HCT116 (cell line): ENCODE results near the gene RALB. TPM values are rescaled to one million over a fixed set of nuclear protein-coding genes. Genes with fewer than 3 reads are reported as not detected.

Experiments
- ATAC-seq: fragments of 200-7000 bp; cut with Tn5 transposase; 2 replicates; pipeline ENCODE4 v1.9.1; 2020; ENCODE audit warnings: mild to moderate bottlenecking, moderate library complexity
- BruUV-seq: library from RNA; stranded (reverse); fragments of 400-500 nt; replicated peaks from 2 replicates; lab custom pipeline; 2021; lab: Mats Ljungman, UMichigan
- CTCF ChIA-PET: fragments of 300-600 bp; sonication (Branson Sonifier 250); formaldehyde crosslinking; loops from one replicate; lab custom pipeline; 2021; ENCODE audit warnings: antibody characterized with exemption; lab: Charles Lee
- POLR2A ChIA-PET: fragments of 300-600, 350-600 bp; sonication (Branson Sonifier 250); formaldehyde crosslinking; loops from one replicate; lab custom pipeline; 2021; ENCODE audit warnings: antibody characterized with exemption; lab: Charles Lee
- RAD21 ChIA-PET, 2 experiments: fragments of 300-600 bp; sonication (Branson Sonifier 250); formaldehyde crosslinking; loops; one replicate each; lab custom pipeline; 2023; ENCODE audit warnings: low total read pairs in 2 of 2; ENCODE audit not compliant: uncharacterized antibody in 2 of 2, unreplicated experiment in 2 of 2, low non-redundant PET in 1 of 2; lab: Charles Lee
- DNase-seq: peaks from one replicate; pipeline ENCODE4 v3.0.0-alpha.2; 2010; ENCODE audit warnings: low read depth, low spot score
- H2AFZ ChIP-seq: fragments of 200-600 bp; shearing (Covaris generic), sonication (generic); 2 replicates; pipeline ENCODE4 v1.6.1; 2017; ENCODE audit warnings: low read depth, mixed run types, mixed read lengths, antibody characterized with exemption, low read length; ENCODE audit not compliant: poor library complexity, severe bottlenecking
- H3K27ac ChIP-seq: 2 replicates; pipeline ENCODE4 v1.5.1; 2012; ENCODE audit warnings: low read depth, low read length
- H3K27me3 ChIP-seq: fragments of 200-600 bp; sonication (generic); 2 replicates; pipeline ENCODE4 v1.6.1; 2016; ENCODE audit warnings: mixed run types, low read length, mixed read lengths; ENCODE audit not compliant: insufficient read depth
- H3K36me3 ChIP-seq, 2 experiments: fragments of 200-500 bp in 1 of 2; fragments of 200-600 bp in 1 of 2; sonication (Bioruptor generic) in 1 of 2; sonication (generic) in 1 of 2; 2 replicates each; pipeline versions ENCODE4 v1.5.1 to v1.6.1; 2014 to 2016; ENCODE audit warnings: low read length in 2 of 2, inconsistent platforms in 1 of 2, mixed read lengths in 1 of 2, mixed run types in 1 of 2; ENCODE audit not compliant: insufficient read depth in 2 of 2, control insufficient read depth in 1 of 2
- H3K4me1 ChIP-seq, 2 experiments: fragments of 200-600 bp in 1 of 2; sonication (generic) in 1 of 2; 2 replicates each; pipeline versions ENCODE4 v1.5.1 to v1.6.1; 2012 to 2017; ENCODE audit warnings: low read length in 2 of 2, inconsistent platforms in 1 of 2, mild to moderate bottlenecking in 1 of 2, mixed read lengths in 1 of 2, mixed run types in 1 of 2, moderate library complexity in 1 of 2; ENCODE audit not compliant: insufficient read depth in 2 of 2, control insufficient read depth in 1 of 2
- H3K4me2 ChIP-seq: fragments of 200-600 bp; sonication (generic); 2 replicates; pipeline ENCODE4 v1.6.1; 2017; ENCODE audit warnings: mixed run types, low read length, mixed read lengths
- H3K4me3 ChIP-seq, 2 experiments: fragments of 200-600 bp in 1 of 2; sonication (generic) in 1 of 2; replicated peaks in 1 of 2; 2 replicates each; pipeline ENCODE4 v1.5.1; 2011 to 2016; ENCODE audit warnings: low read length in 2 of 2, control low read depth in 1 of 2, low read depth in 1 of 2, mild to moderate bottlenecking in 1 of 2, mixed read lengths in 1 of 2, mixed run types in 1 of 2
- H3K79me2 ChIP-seq: fragments of 200-600 bp; sonication (generic); 2 replicates; pipeline ENCODE4 v1.6.1; 2017; ENCODE audit warnings: mild to moderate bottlenecking, mixed run types, low read length, moderate library complexity, mixed read lengths; ENCODE audit not compliant: insufficient read depth
- H3K9ac ChIP-seq: fragments of 200-600 bp; sonication (generic); 2 replicates; pipeline ENCODE4 v1.6.1; 2016; ENCODE audit warnings: low read length, mixed read lengths
- H3K9me2 ChIP-seq: fragments of 200-600 bp; sonication (generic), shearing (Covaris generic); 2 replicates; pipeline ENCODE4 v1.6.1; 2017; ENCODE audit warnings: mixed run types, mild to moderate bottlenecking, moderate library complexity; ENCODE audit not compliant: insufficient read depth
- H3K9me3 ChIP-seq, 2 experiments: fragments of 200-500 bp in 1 of 2; fragments of 200-600 bp in 1 of 2; sonication (Bioruptor generic) in 1 of 2; sonication (generic) in 1 of 2; 2 replicates each; pipeline ENCODE4 v1.6.1; 2014 to 2017; ENCODE audit warnings: low read length in 2 of 2, mixed read lengths in 2 of 2, inconsistent platforms in 1 of 2, low read depth in 1 of 2, mild to moderate bottlenecking in 1 of 2, mixed run types in 1 of 2, moderate library complexity in 1 of 2; ENCODE audit not compliant: control insufficient read depth in 1 of 2, insufficient read depth in 1 of 2
- H4K20me1 ChIP-seq: fragments of 200-600 bp; sonication (generic), shearing (Covaris generic); 2 replicates; pipeline ENCODE4 v1.6.1; 2017; ENCODE audit warnings: mixed run types, mild to moderate bottlenecking, moderate library complexity; ENCODE audit not compliant: insufficient read depth
- ATF3 ChIP-seq: IDR thresholded peaks from 2 replicates; pipeline ENCODE4 v1.6.1; 2012
- CBX3 ChIP-seq: IDR thresholded peaks from 2 replicates; pipeline ENCODE4 v1.6.1; 2012; ENCODE audit warnings: low read depth
- CEBPB ChIP-seq: IDR thresholded peaks from 2 replicates; pipeline ENCODE4 v1.6.1; 2012; ENCODE audit warnings: low read depth
- CTCF ChIP-seq, 3 experiments: fragments of 200-600 bp in 1 of 3; sonication (generic) in 1 of 3; IDR thresholded peaks in 2 of 3; conservative IDR thresholded peaks in 1 of 3; 2 replicates each; pipeline ENCODE4 v1.5.1; 2012 to 2017; ENCODE audit warnings: low read depth in 2 of 3, low read length in 2 of 3, antibody characterized with exemption in 1 of 3, borderline replicate concordance in 1 of 3, control low read depth in 1 of 3, mild to moderate bottlenecking in 1 of 3, mixed read lengths in 1 of 3, mixed run types in 1 of 3, moderate library complexity in 1 of 3; ENCODE audit not compliant: insufficient read depth in 1 of 3
- EGR1 ChIP-seq: IDR thresholded peaks from 2 replicates; pipeline ENCODE4 v1.6.1; 2012; ENCODE audit warnings: low read depth
- ELF1 ChIP-seq: IDR thresholded peaks from 2 replicates; pipeline ENCODE4 v1.6.1; 2012; ENCODE audit warnings: low read depth, borderline replicate concordance
- EZH2 ChIP-seq: fragments of 200-600 bp; sonication (generic); IDR thresholded peaks from 2 replicates; pipeline ENCODE4 v1.6.1; 2017; ENCODE audit warnings: antibody characterized with exemption, mixed run types
- JUND ChIP-seq: IDR thresholded peaks from 2 replicates; pipeline ENCODE4 v1.6.1; 2012
- MAX ChIP-seq: IDR thresholded peaks from 2 replicates; pipeline ENCODE4 v1.6.1; 2012
- REST ChIP-seq: IDR thresholded peaks from 2 replicates; pipeline ENCODE4 v1.6.1; 2012; ENCODE audit warnings: low read depth
- SIN3A ChIP-seq: IDR thresholded peaks from 2 replicates; pipeline ENCODE4 v1.6.1; 2012; ENCODE audit warnings: low read depth
- SP1 ChIP-seq: IDR thresholded peaks from 2 replicates; pipeline ENCODE4 v1.6.1; 2012; ENCODE audit warnings: low read depth
- SRF ChIP-seq: IDR thresholded peaks from 2 replicates; pipeline ENCODE4 v1.6.1; 2012; ENCODE audit warnings: low read depth
- TCF7L2 ChIP-seq: IDR thresholded peaks from 2 replicates; pipeline ENCODE4 v1.7.0; 2011; ENCODE audit warnings: borderline replicate concordance, inconsistent platforms; ENCODE audit not compliant: insufficient read depth, insufficient read length; ENCODE audit errors: extremely low read depth
- ZBTB33 ChIP-seq: IDR thresholded peaks from 2 replicates; pipeline ENCODE4 v1.6.1; 2011; ENCODE audit warnings: mild to moderate bottlenecking, low read length, moderate library complexity; ENCODE audit not compliant: insufficient replicate concordance; ENCODE audit errors: extremely low read depth
- ZFX ChIP-seq: fragments of 450-650 bp; IDR thresholded peaks from 2 replicates; pipeline ENCODE4 v1.6.1; 2017
- ZNF274 ChIP-seq: fragments of 200-500 bp; sonication (Bioruptor generic); IDR thresholded peaks from 2 replicates; pipeline ENCODE4 v1.6.1; 2014; ENCODE audit warnings: mild to moderate bottlenecking, low read depth, low read length, inconsistent platforms
- intact Hi-C: fragments of 100-400 bp; cut with micrococcal nuclease; formaldehyde crosslinking; loops from 2 replicates; pipeline ENCODE4 v1.10.0; 2022
- total RNA-seq: library from RNA; stranded (reverse); gene quantifications from one replicate; pipeline ENCODE4 v1.2.1, GENCODE V29; 2021; ENCODE audit not compliant: unreplicated experiment

The RALB gene
- total RNA-seq, 1 experiment from 2014 or later, result 42.8 TPM

GRCh38 chr2:120324933-120325332 is 72.3 kb downstream of the RALB start:
- no TSS peak for BruUV-seq
- POLR2A ChIA-PET, result no interaction called here
- Histone ChIP-seq H3K27me3 (no peaks in the 10 kb centered on the region), H4K20me1 (no peaks in the 10 kb centered on the region), H3K79me2 (no peaks in the 10 kb centered on the region), H3K9me2 (no peaks in the 10 kb centered on the region), H3K4me1 (no peaks in the 10 kb centered on the region), H3K4me3 (no peak overlapping the region), H3K9ac (no peak overlapping the region), H3K4me2 (no peak overlapping the region), H3K36me3 (no peaks in the 10 kb centered on the region), H3K9me3 (no peaks in the 10 kb centered on the region), H2AFZ (no peak overlapping the region), H3K27ac (no peak overlapping the region)
- DNase-seq (no peak), ATAC-seq (no peak)
- TF ChIP-seq ZNF274, result no peak
- TF ChIP-seq EZH2, result no peak
- no peak for TF ChIP-seq ELF1
- TF ChIP-seq ZBTB33, result no peak
- no peak for TF ChIP-seq REST
- no peak for TF ChIP-seq SIN3A
- TF ChIP-seq CEBPB, result no peak
- TF ChIP-seq CBX3, result no peak
- no peak for TF ChIP-seq SRF
- no peak for TF ChIP-seq SP1
- no peak for TF ChIP-seq JUND
- TF ChIP-seq ATF3, result no peak
- TF ChIP-seq TCF7L2, result no peak
- no peak for TF ChIP-seq CTCF (IDR thresholded peaks at IDR 0.05 in 2 of 3, conservative IDR thresholded peaks at IDR 0.05 in 1 of 3; ENCODE audit: borderline replicate concordance in 1 of 3, insufficient read depth in 1 of 3, low read depth in 2 of 3, low read length in 2 of 3)
- no peak for TF ChIP-seq EGR1
- no peak for TF ChIP-seq MAX
- no peak for TF ChIP-seq ZFX
- RAD21 ChIA-PET, result interaction anchor here in 1 of 2 experiments (0.7 kb wide), 1 partner anchor 18 kb away, joined by 3 read pairs; no protein-coding TSS in a partner anchor
- intact Hi-C loops, result no loop called here
- CTCF ChIA-PET, result no interaction called here
